SK-N-MC (cell line): ENCODE data around the gene PPM1L.

Experiments used
- EZH2 ChIP-seq: fragments of 200-600 bp; sonication (generic); IDR thresholded peaks from one replicate; pipeline ENCODE4 v1.6.1; 2017; ENCODE audit warnings: antibody characterized with exemption
- FOXP2 ChIP-seq: optimal IDR thresholded peaks from 2 replicates; pipeline ENCODE3; 2011; ENCODE audit warnings: mild to moderate bottlenecking, moderate library complexity; ENCODE audit not compliant: insufficient read depth; ENCODE audit errors: extremely low read length, control extremely low read depth
- POLR2AphosphoS5 ChIP-seq: IDR thresholded peaks from 2 replicates; pipeline ENCODE4 v1.6.1; 2012; ENCODE audit warnings: mild to moderate bottlenecking, low read depth, low read length, borderline replicate concordance

DNA sequence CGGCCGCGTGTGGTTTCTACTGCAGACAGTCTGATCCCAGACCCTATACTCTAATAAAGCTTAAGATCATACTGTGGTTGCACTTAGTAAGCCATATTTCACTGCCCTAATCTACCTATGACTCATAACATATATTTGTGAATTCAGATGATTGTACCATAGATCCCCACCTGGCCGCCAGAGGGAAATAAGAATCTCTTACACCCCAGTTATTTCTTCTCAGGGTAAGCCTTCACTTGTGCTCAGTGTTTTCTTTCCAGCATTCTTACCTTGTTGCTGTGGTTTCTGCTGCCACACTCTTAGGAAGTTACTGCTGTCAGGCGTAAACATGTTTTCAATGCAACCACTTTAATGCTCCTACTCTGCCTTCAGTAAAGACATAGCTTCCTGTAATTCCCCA, 243.2 kb downstream of the PPM1L start:
- TF ChIP-seq POLR2AphosphoS5 (no peak), EZH2 (no peak), FOXP2 (no peak)
